HG02885 (cell line): ENCODE measurements around the gene ZNF568.

Experiments used
- ATAC-seq: cut with Tn5 transposase; IDR thresholded peaks from one replicate; pipeline ENCODE4 v1.9.1; 2021; ENCODE audit warnings: mild to moderate bottlenecking; ENCODE audit not compliant: unreplicated experiment, poor library complexity

Gene ZNF568

DNA sequence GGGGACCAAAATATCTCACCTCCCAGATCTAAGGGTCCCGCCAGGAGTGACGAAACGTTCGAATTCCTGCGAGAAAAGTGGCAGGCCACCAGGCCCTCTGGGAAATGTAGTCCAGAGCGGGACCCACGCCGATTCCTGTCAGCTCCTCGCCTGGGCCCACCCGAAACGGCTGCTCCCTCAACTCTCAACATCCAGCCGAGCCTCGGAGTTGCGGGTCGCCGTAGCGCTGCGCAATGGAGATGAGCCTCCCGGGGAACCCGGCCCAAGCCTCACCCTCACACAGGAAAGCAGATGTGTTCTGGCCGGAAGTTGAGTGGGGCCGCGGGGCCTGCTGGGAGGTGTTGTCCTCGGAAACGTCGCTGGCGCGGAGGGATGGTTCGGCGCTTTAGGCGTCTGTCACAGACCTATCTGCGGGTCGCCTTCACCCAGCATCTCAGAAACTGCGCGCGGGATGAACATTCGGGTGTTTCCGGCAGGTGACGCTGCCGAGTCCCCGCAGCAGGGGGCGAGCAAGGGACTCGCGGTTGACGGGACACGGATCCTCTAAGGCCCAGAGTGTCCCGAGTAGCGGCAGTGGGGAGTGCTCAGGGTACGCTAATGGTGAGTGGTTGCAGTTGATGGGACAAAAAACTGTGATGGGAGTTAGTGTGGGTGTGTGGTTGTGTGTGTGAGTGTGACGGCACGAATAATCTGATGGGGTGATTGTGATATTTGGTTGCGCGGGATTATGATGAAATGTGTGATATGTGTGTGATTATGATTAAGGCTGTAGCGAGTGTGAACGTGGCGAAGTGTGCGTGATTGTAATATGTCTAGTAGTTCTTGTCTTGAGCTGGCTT is at the start of gene ZNF568, which contains the start of gene ZNF829:
ZNF568 (plus strand) TSS at position 341 of the 839 bp plus-strand sequence. CDS start 6,439 bp downstream, outside the sequence.
ZNF829 (minus strand) TSS at position 300 of the 839 bp plus-strand sequence. CDS start 1,124 bp downstream, outside the sequence.
- ATAC-seq, result peak; percentile 88

GRCh38 chr19:36876993-36877938 is 38.9 kb upstream of the ZNF568 start:
- no peak for ATAC-seq

DNA sequence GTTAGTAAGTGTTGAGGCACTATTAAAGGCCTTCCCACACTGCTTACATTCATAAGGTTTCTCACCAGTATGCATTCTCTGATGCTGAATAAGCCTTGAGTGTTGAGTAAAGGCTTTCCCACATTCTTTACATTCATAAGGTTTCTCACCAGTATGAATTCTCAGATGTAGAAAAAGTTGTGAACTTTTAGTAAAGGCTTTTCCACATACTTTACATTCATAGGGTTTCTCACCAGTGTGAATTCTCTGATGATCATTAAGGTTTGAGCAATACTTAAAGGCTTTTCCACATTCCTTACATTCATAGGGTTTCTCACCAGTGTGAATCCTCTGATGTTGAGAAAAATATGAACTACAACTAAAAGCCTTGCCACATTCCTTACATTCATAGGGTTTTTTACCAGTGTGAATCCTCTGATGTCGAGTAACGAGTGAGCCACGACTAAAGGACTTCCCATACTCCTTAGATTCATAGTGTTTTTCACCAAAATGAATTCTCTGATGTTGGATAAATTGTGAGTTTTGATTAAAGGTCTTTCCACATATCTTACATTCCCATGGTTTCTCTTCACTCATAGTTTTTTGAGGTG is 24.3 kb upstream of the ZNF568 start:
- no peak for ATAC-seq

DNA sequence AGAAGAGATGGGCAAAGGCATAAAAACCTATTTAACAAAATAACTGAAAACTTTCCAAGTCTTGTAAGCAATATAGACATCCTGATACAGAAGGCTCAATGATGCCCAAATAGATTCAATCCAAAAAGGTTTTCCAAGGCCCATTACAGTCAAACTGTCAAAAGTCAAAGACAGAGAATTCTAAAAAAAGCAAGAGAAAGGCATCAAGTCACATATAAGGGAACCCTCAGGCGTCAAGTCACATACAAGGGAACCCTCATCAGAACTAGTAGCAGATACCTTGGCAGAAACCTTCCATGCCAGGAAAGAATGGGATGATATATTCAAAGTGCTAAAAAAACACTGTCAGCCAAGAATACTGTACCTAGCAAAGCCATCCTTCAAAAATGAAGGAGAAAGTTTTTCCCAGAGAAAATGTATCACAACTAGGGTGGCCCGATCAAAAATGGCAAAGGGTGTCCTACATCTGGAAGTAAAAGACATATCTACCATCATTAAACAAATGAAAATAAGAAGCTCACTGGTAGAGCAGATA is 21.2 kb upstream of the ZNF568 start:
- no peak for ATAC-seq

DNA sequence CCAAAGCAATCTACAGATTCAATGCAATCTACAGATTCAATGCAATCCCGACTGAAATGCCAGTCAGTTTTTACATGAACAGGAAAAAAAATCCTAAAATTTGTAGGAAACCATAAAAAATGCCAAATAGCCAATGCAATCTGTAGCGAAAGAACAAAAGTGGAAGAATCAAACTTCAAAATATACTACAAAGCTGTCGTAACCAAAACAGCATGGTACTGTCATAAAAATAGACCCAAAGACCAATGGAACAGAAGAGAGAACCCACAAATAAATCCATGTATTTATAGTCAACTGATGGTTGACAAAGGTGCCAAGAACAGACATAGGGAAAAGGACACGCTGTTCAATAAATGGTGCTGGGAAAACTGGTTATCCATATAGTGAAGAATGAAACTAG is 17.7 kb upstream of the ZNF568 start:
- ATAC-seq, result no peak

GRCh38 chr19:36916991-36917390 is 859 bp downstream of the ZNF568 start:
- no peak for ATAC-seq

- no peak for ATAC-seq
These were observed 2.0 kb downstream of the ZNF568 start for GRCh38 chr19:36918090-36918489.

DNA sequence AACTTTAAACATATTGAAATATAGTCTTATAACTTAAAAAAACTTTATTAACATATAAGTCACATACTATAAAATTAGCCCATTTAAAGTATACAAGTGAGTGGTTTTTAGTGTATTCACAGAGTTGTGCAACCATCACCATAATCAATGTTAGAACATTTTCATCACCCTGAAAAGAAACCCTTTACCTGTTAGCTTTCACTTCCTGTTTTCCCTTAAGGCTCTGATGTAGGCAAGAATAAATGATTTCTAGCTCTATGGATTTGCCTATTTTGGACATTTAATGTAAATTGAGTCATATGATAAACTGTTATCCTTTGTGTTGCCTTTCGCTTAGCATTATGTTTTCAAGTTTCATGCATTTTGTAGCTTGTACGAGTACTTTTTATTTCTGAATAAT is 15.6 kb downstream of the ZNF568 start:
- ATAC-seq, result no peak

DNA sequence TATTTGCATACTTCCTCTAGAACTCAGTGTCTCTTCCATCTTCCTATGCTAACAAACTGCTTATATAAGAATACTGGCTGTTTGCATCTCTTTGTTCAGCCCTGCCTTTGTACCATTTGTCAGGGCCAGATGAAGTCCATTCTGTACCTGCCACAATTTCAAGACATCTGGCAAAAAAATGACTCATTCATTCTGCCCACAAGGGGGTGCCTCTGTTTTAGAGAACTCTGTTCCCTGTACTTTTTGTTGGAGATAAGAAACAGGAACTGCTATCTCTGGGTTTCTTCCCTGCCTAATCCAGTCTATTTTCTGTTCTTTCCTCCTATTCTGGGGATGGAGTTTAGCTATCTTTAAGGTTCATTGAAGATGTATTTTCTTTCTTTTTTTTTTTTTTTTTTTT is 23.0 kb downstream of the ZNF568 start:
- no peak for ATAC-seq

DNA sequence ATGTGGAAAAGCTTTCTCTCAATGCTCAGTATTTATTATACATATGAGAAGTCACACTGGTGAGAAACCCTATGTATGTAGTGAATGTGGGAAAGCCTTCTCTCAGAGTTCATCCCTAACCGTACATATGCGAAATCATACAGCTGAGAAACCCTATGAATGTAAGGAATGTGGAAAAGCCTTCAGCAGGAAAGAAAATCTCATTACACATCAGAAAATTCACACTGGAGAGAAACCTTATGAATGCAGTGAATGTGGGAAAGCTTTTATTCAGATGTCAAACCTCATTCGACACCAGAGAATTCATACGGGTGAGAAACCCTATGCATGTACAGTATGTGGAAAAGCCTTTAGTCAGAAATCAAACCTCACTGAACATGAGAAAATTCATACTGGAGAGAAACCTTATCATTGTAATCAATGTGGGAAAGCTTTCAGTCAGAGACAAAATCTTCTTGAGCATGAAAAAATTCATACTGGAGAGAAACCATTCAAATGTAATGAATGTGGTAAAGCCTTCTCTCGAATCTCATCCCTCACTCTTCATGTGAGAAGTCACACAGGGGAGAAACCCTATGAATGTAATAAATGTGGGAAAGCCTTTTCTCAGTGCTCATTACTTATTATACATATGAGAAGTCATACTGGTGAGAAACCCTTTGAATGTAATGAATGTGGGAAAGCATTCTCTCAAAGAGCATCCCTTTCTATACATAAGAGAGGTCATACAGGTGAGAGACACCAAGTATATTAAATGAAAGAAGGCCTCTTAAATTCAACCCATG is 34.4 kb downstream of the ZNF568 start:
- no peak for ATAC-seq

DNA sequence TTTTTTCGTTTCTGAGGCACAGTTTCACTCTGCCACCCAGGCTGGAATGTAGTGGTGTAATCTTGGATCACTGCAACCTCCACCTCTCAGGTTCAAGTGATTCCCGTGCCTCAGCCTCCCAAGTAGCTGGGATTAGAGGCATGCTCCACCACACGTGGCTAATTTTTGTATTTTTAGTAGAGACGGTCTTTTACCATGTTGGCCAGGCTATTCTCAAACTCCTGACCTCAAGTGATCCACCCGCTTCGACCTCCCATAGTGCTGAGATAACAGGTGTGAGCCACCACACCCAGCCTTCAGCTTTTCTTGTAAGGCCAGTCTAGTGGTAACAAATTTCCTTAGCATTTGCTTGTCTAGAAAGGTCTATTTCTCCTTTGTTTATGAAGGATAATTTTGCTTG is 46.2 kb downstream of the ZNF568 start:
- ATAC-seq, result no peak

GRCh38 chr19:36963280-36963679 is 47.1 kb downstream of the ZNF568 start:
- ATAC-seq, result no peak

GRCh38 chr19:36972571-36972970 is 56.4 kb downstream of the ZNF568 start:
- no peak for ATAC-seq

DNA sequence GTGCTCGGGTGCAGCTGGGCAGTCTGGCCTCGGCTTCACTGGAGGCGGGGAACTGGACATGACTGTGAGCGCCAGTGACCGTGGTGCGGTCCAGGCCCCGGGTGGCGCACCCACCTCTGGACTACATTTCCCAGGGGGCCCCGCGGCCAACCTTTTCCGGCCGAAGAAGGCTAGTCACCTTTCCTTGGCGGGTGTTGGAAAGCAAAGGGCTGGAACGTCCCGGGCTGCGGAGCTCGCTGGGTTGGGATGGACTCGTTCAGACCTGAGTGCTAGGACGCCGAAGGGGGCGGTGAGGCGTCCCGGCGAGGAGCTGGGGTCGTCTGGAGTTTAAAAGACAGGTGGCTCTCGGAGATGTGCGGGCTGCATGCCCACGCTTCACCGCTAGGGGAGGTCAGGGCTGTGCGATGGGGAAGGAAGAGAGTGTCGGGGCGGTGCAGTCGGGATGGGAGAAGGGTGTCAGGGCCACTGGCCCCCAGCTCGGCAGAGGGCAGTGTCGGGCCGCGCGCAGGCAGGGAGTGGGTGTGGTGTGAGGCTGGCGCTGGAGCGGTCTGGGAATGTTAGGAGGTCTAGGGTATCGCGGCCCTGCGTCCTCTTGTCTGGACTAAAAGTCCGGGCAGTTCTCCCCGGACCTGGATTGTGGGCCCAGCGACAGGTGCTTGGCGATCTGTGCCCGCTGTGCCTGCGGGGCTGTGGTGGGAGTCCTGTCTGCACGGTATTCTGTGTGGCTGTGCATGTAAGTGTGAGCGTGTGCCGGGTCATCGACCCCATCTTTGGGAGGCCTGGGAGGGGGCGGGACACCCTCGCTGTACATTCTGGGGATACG is 57.1 kb downstream of the ZNF568 start:
- ATAC-seq, result no peak

GRCh38 chr19:36973844-36974195 is 57.7 kb downstream of the ZNF568 start:
- ATAC-seq, result no peak

DNA sequence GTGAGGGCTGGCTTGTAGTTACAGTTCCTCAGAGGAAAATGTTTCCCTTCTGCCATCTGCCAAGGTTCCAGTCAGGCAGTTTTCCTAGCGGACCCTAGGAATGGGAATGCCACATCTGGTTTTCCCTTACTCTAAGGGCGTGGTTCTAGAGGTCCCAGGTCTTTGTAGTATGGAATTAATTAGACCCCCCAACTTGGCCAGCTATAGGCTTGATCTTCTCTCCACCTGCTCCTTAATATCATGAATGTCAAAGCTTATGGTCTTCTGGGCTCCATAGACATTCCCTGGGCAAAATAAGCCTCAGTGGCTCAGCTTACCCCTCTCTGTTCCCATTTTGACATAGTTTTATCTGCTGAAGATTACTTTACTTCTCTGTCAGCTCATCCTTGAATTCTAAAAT is 70.0 kb downstream of the ZNF568 start:
- ATAC-seq, result no peak

DNA sequence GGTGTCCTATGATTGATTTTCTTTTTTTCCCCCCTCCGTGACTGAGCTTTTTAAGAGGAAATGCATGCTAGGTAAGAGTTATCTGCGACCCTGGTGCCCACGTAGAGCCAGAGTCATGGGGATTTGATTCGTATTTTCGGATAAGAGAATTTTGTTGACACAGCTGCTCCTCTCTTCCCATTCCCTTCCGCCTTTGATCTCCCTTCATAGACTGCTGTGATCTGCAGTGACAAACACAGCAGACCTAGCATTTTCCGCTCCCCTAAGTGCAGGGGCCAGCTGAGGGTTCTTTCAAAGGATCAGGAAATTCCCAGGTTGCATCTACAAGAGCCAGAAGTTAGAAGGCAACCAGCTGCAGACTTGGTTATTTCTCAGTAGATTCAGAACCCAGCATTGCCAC is 70.5 kb downstream of the ZNF568 start:
- ATAC-seq, result no peak

- ATAC-seq, result no peak
These were observed 71.0 kb downstream of the ZNF568 start for GRCh38 chr19:36987091-36987490.
